WTC11 (cell line): Measurements from ENCODE around the gene PABPC3. TPM values are rescaled to one million over a fixed set of nuclear protein-coding genes. Genes with fewer than 3 reads are reported as not detected.

Experiments
- ATAC-seq: fragments of 200-7000 bp; cut with Tn5 transposase; 2 replicates; pipeline ENCODE4 v1.10.0; 2021; ENCODE audit warnings: mild to moderate bottlenecking, moderate library complexity
- CTCF ChIA-PET: fragments of 300-600 bp; sonication (Branson Sonifier 250); formaldehyde crosslinking; loops from one replicate; lab custom pipeline; 2021; ENCODE audit warnings: antibody characterized with exemption; lab: Charles Lee
- POLR2A ChIA-PET: fragments of 350-600 bp; sonication (Branson Sonifier 250); formaldehyde crosslinking; loops from one replicate; lab custom pipeline; 2021; ENCODE audit warnings: antibody characterized with exemption; lab: Charles Lee
- DNase-seq: peaks from one replicate; pipeline ENCODE4 v3.0.0; 2021; ENCODE audit warnings: low spot score
- H3K27ac Mint-ChIP-seq: 2 replicates; pipeline ENCODE4 v1.8.0; 2021; ENCODE audit warnings: mixed read lengths
- H3K27me3 Mint-ChIP-seq: 2 replicates; pipeline ENCODE4 v1.8.0; 2021; ENCODE audit warnings: low read depth, mild to moderate bottlenecking, moderate library complexity, mixed read lengths
- H3K36me3 Mint-ChIP-seq: 2 replicates; pipeline ENCODE4 v1.8.0; 2021; ENCODE audit warnings: mixed read lengths
- H3K4me1 Mint-ChIP-seq: 2 replicates; pipeline ENCODE4 v1.8.0; 2022; ENCODE audit warnings: mixed read lengths
- H3K4me3 Mint-ChIP-seq: 2 replicates; pipeline ENCODE4 v1.8.0; 2021; ENCODE audit warnings: mild to moderate bottlenecking, moderate library complexity, mixed read lengths
- H3K9me3 Mint-ChIP-seq: 2 replicates; pipeline ENCODE4 v1.8.0; 2021; ENCODE audit warnings: mixed read lengths
- CREB1 ChIP-seq: sonication (generic); formaldehyde crosslinking; IDR thresholded peaks from 2 replicates; pipeline ENCODE4 v1.8.0; 2023; ENCODE audit warnings: mild to moderate bottlenecking, missing genetic modification reagents
- GABPB1 ChIP-seq: sonication (generic); formaldehyde crosslinking; IDR thresholded peaks from 2 replicates; pipeline ENCODE4 v1.8.1; 2023; ENCODE audit warnings: mild to moderate bottlenecking, missing genetic modification reagents
- GRHL2 ChIP-seq: fragments of 250-450 bp; sonication (Bioruptor Pico); IDR thresholded peaks from 2 replicates; pipeline ENCODE4 v1.8.0; 2022; ENCODE audit warnings: mild to moderate bottlenecking, moderate library complexity; ENCODE audit not compliant: insufficient replicate concordance, severe bottlenecking
- HMGA2 ChIP-seq: fragments of 250-450 bp; sonication (Bioruptor Pico); IDR thresholded peaks from 2 replicates; pipeline ENCODE4 v1.4.0; 2021; ENCODE audit warnings: mild to moderate bottlenecking, moderate library complexity
- IRF2 ChIP-seq: sonication (generic); formaldehyde crosslinking; IDR thresholded peaks from 2 replicates; pipeline ENCODE4 v1.8.0; 2022; ENCODE audit warnings: low read depth, missing genetic modification reagents, borderline replicate concordance
- NFATC4 ChIP-seq: fragments of 250-450 bp; sonication (Bioruptor Pico); IDR thresholded peaks from 2 replicates; pipeline ENCODE4 v1.9.0; 2021; ENCODE audit warnings: mild to moderate bottlenecking
- OVOL2 ChIP-seq: fragments of 250-450 bp; sonication (Bioruptor Pico); IDR thresholded peaks from 2 replicates; pipeline ENCODE4 v1.9.0; 2021; ENCODE audit warnings: mild to moderate bottlenecking, borderline replicate concordance
- RELA ChIP-seq: sonication (generic); formaldehyde crosslinking; IDR thresholded peaks from 2 replicates; pipeline ENCODE4 v1.8.1; 2022; ENCODE audit warnings: missing genetic modification reagents, mild to moderate bottlenecking, borderline replicate concordance
- RORB ChIP-seq: fragments of 250-450 bp; sonication (Bioruptor Pico); IDR thresholded peaks from 2 replicates; pipeline ENCODE4 v1.9.0; 2021; ENCODE audit warnings: mild to moderate bottlenecking
- ZNF121 ChIP-seq: sonication (generic); formaldehyde crosslinking; IDR thresholded peaks from 2 replicates; pipeline ENCODE4 v1.8.0; 2023; ENCODE audit warnings: missing genetic modification reagents
- ZNF219 ChIP-seq: sonication (generic); formaldehyde crosslinking; IDR thresholded peaks from 2 replicates; pipeline ENCODE4 v1.8.0; 2023; ENCODE audit warnings: missing genetic modification reagents, mild to moderate bottlenecking, borderline replicate concordance
- ZNF263 ChIP-seq: sonication (generic); formaldehyde crosslinking; IDR thresholded peaks from 2 replicates; pipeline ENCODE4 v1.8.1; 2022; ENCODE audit warnings: low read depth, mild to moderate bottlenecking, moderate library complexity, missing genetic modification reagents
- total RNA-seq: library from RNA; stranded (reverse); gene quantifications from 3 replicates; pipeline ENCODE4 v1.2.3, GENCODE V29; 2021
- TF ChIP-seq, protein P1 (sequence below): fragments of 250-450 bp; sonication (Bioruptor Pico); IDR thresholded peaks from 2 replicates; pipeline ENCODE4 v1.9.0; 2021; ENCODE audit warnings: mild to moderate bottlenecking
- TF ChIP-seq, protein P2 (sequence below): sonication (generic); formaldehyde crosslinking; IDR thresholded peaks from 2 replicates; pipeline ENCODE4 v1.8.0; 2022; ENCODE audit warnings: mild to moderate bottlenecking, missing genetic modification reagents
- TF ChIP-seq, protein P3 (sequence below): fragments of 200-600 bp; IDR thresholded peaks from 2 replicates; pipeline ENCODE4 v1.8.0; 2022; ENCODE audit warnings: antibody characterized with exemption
- TF ChIP-seq, protein P4 (sequence below): sonication (generic); formaldehyde crosslinking; IDR thresholded peaks from 2 replicates; pipeline ENCODE4 v1.8.1; 2023; ENCODE audit warnings: mild to moderate bottlenecking, missing genetic modification reagents
- TF ChIP-seq, protein P5 (sequence below): sonication (generic); formaldehyde crosslinking; IDR thresholded peaks from 2 replicates; pipeline ENCODE4 v1.8.0; 2022; ENCODE audit warnings: mild to moderate bottlenecking, missing genetic modification reagents
- TF ChIP-seq, protein P6 (sequence below): fragments of 250-450 bp; sonication (Bioruptor Pico); IDR thresholded peaks from 2 replicates; pipeline ENCODE4 v1.8.0; 2021; ENCODE audit warnings: mild to moderate bottlenecking
- TF ChIP-seq, protein P7 (sequence below): sonication (generic); formaldehyde crosslinking; IDR thresholded peaks from 2 replicates; pipeline ENCODE4 v1.8.0; 2023; ENCODE audit warnings: missing genetic modification reagents, mild to moderate bottlenecking, borderline replicate concordance
- TF ChIP-seq, protein P8 (sequence below): sonication (generic); formaldehyde crosslinking; IDR thresholded peaks from 2 replicates; pipeline ENCODE4 v1.8.0; 2023; ENCODE audit warnings: mild to moderate bottlenecking, missing genetic modification reagents

PABPC3 gene
- total RNA-seq, 1 experiment from 2014 or later: 0.35 TPM

DNA sequence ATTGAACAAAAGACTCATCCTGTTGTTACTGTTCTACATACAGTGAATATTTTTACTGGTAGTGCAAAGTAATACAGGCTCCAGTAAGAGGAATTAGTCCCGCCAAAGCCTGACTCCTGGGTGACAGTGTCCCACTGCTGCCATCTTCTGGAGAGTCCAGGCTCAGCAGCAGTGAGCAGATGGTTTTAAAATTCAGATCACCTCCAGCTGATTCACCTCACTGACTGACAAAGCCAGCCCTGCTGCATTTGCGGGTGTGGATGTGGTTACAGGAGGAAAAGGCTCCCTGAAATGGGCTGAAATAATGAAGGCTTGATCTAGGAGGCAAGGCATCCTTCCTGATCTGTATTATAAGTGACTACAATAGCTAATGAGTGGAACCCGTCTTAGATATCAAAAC is 18.3 kb downstream of the PABPC3 start:
- Mint-ChIP-seq H3K9me3 (no peaks in the 10 kb centered on the region), H3K27ac (no peak overlapping the region), H3K4me3 (no peak overlapping the region), H3K4me1 (peaks cover 50% of the 10 kb centered on the region), H3K36me3 (no peaks in the 10 kb centered on the region), H3K27me3 (peaks cover 14% of the 10 kb centered on the region)
- ATAC-seq (peak; percentile 87), DNase-seq (peak; percentile 88)
- POLR2A ChIA-PET: no interaction called here
- CTCF ChIA-PET: interaction anchor here (0.6 to 3.2 kb wide), 36 partner anchors 11 to 1099 kb away, joined by 3 to 37 read pairs (median 3); partner anchors contain the start of gene PABPC3
- TF ChIP-seq RORB (no peak), HMGA2 (CRISPR knock-in tag) (no peak), ZNF263 (no peak)
- TF ChIP-seq, protein P1, sequence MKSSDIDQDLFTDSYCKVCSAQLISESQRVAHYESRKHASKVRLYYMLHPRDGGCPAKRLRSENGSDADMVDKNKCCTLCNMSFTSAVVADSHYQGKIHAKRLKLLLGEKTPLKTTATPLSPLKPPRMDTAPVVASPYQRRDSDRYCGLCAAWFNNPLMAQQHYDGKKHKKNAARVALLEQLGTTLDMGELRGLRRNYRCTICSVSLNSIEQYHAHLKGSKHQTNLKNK (CRISPR knock-in tag): no peak
- TF ChIP-seq, protein P2, sequence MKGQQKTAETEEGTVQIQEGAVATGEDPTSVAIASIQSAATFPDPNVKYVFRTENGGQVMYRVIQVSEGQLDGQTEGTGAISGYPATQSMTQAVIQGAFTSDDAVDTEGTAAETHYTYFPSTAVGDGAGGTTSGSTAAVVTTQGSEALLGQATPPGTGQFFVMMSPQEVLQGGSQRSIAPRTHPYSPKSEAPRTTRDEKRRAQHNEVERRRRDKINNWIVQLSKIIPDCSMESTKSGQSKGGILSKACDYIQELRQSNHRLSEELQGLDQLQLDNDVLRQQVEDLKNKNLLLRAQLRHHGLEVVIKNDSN (CRISPR knock-in tag): no peak
- TF ChIP-seq, protein P3, sequence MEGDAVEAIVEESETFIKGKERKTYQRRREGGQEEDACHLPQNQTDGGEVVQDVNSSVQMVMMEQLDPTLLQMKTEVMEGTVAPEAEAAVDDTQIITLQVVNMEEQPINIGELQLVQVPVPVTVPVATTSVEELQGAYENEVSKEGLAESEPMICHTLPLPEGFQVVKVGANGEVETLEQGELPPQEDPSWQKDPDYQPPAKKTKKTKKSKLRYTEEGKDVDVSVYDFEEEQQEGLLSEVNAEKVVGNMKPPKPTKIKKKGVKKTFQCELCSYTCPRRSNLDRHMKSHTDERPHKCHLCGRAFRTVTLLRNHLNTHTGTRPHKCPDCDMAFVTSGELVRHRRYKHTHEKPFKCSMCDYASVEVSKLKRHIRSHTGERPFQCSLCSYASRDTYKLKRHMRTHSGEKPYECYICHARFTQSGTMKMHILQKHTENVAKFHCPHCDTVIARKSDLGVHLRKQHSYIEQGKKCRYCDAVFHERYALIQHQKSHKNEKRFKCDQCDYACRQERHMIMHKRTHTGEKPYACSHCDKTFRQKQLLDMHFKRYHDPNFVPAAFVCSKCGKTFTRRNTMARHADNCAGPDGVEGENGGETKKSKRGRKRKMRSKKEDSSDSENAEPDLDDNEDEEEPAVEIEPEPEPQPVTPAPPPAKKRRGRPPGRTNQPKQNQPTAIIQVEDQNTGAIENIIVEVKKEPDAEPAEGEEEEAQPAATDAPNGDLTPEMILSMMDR: peak; percentile 73

DNA sequence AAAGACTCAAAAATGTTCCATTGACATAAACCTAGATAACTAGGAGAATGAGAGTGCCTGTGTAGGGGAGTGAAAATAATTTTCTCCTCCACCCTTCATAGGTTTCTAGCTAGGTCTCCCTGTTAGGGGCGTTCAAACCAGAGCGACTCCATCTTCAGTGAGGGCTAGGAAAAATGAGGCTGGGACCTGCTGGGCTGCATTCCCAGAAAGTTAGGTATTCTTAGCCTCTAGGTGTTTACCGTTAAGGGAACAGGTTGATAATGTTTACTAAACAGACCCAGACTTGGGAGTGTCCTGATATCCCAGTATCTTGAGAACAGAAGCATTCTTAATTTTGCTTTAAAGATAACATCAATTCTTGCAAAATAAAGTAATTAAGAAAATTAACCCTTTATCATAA is 20.1 kb downstream of the PABPC3 start:
- ATAC-seq: no peak
- DNase-seq: no peak
- 0 out of 2 replicates have a peak, but pooled peaks cover 2% of the 10 kb centered on the region for H3K36me3 Mint-ChIP-seq
- H3K4me3 Mint-ChIP-seq: no peak overlapping the region
- peaks cover 59% of the 10 kb centered on the region for H3K4me1 Mint-ChIP-seq
- CTCF ChIA-PET: no interaction called here
- POLR2A ChIA-PET: no interaction called here
- H3K9me3 Mint-ChIP-seq: no peaks in the 10 kb centered on the region
- H3K27me3 Mint-ChIP-seq: peaks cover 14% of the 10 kb centered on the region
- H3K27ac Mint-ChIP-seq: no peak overlapping the region
- TF ChIP-seq NFATC4 (no peak), GABPB1 (CRISPR knock-in tag) (no peak), IRF2 (CRISPR knock-in tag) (no peak), ZNF121 (no peak), RORB (no peak), OVOL2 (no peak), CREB1 (CRISPR knock-in tag) (no peak), ZNF219 (CRISPR knock-in tag) (no peak), RELA (CRISPR knock-in tag) (no peak), GRHL2 (no peak)
- TF ChIP-seq, protein P4, sequence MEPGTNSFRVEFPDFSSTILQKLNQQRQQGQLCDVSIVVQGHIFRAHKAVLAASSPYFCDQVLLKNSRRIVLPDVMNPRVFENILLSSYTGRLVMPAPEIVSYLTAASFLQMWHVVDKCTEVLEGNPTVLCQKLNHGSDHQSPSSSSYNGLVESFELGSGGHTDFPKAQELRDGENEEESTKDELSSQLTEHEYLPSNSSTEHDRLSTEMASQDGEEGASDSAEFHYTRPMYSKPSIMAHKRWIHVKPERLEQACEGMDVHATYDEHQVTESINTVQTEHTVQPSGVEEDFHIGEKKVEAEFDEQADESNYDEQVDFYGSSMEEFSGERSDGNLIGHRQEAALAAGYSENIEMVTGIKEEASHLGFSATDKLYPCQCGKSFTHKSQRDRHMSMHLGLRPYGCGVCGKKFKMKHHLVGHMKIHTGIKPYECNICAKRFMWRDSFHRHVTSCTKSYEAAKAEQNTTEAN (CRISPR knock-in tag): no peak
- TF ChIP-seq, protein P5, sequence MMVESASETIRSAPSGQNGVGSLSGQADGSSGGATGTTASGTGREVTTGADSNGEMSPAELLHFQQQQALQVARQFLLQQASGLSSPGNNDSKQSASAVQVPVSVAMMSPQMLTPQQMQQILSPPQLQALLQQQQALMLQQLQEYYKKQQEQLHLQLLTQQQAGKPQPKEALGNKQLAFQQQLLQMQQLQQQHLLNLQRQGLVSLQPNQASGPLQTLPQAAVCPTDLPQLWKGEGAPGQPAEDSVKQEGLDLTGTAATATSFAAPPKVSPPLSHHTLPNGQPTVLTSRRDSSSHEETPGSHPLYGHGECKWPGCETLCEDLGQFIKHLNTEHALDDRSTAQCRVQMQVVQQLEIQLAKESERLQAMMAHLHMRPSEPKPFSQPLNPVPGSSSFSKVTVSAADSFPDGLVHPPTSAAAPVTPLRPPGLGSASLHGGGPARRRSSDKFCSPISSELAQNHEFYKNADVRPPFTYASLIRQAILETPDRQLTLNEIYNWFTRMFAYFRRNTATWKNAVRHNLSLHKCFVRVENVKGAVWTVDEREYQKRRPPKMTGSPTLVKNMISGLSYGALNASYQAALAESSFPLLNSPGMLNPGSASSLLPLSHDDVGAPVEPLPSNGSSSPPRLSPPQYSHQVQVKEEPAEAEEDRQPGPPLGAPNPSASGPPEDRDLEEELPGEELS (CRISPR knock-in tag): no peak
- TF ChIP-seq, protein P6, sequence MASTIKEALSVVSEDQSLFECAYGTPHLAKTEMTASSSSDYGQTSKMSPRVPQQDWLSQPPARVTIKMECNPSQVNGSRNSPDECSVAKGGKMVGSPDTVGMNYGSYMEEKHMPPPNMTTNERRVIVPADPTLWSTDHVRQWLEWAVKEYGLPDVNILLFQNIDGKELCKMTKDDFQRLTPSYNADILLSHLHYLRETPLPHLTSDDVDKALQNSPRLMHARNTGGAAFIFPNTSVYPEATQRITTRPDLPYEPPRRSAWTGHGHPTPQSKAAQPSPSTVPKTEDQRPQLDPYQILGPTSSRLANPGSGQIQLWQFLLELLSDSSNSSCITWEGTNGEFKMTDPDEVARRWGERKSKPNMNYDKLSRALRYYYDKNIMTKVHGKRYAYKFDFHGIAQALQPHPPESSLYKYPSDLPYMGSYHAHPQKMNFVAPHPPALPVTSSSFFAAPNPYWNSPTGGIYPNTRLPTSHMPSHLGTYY (CRISPR knock-in tag): no peak
- TF ChIP-seq, protein P7, sequence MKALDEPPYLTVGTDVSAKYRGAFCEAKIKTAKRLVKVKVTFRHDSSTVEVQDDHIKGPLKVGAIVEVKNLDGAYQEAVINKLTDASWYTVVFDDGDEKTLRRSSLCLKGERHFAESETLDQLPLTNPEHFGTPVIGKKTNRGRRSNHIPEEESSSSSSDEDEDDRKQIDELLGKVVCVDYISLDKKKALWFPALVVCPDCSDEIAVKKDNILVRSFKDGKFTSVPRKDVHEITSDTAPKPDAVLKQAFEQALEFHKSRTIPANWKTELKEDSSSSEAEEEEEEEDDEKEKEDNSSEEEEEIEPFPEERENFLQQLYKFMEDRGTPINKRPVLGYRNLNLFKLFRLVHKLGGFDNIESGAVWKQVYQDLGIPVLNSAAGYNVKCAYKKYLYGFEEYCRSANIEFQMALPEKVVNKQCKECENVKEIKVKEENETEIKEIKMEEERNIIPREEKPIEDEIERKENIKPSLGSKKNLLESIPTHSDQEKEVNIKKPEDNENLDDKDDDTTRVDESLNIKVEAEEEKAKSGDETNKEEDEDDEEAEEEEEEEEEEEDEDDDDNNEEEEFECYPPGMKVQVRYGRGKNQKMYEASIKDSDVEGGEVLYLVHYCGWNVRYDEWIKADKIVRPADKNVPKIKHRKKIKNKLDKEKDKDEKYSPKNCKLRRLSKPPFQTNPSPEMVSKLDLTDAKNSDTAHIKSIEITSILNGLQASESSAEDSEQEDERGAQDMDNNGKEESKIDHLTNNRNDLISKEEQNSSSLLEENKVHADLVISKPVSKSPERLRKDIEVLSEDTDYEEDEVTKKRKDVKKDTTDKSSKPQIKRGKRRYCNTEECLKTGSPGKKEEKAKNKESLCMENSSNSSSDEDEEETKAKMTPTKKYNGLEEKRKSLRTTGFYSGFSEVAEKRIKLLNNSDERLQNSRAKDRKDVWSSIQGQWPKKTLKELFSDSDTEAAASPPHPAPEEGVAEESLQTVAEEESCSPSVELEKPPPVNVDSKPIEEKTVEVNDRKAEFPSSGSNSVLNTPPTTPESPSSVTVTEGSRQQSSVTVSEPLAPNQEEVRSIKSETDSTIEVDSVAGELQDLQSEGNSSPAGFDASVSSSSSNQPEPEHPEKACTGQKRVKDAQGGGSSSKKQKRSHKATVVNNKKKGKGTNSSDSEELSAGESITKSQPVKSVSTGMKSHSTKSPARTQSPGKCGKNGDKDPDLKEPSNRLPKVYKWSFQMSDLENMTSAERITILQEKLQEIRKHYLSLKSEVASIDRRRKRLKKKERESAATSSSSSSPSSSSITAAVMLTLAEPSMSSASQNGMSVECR (CRISPR knock-in tag): no peak
- TF ChIP-seq, protein P8, sequence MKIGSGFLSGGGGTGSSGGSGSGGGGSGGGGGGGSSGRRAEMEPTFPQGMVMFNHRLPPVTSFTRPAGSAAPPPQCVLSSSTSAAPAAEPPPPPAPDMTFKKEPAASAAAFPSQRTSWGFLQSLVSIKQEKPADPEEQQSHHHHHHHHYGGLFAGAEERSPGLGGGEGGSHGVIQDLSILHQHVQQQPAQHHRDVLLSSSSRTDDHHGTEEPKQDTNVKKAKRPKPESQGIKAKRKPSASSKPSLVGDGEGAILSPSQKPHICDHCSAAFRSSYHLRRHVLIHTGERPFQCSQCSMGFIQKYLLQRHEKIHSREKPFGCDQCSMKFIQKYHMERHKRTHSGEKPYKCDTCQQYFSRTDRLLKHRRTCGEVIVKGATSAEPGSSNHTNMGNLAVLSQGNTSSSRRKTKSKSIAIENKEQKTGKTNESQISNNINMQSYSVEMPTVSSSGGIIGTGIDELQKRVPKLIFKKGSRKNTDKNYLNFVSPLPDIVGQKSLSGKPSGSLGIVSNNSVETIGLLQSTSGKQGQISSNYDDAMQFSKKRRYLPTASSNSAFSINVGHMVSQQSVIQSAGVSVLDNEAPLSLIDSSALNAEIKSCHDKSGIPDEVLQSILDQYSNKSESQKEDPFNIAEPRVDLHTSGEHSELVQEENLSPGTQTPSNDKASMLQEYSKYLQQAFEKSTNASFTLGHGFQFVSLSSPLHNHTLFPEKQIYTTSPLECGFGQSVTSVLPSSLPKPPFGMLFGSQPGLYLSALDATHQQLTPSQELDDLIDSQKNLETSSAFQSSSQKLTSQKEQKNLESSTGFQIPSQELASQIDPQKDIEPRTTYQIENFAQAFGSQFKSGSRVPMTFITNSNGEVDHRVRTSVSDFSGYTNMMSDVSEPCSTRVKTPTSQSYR (CRISPR knock-in tag): no peak
- TF ChIP-seq, protein P1 (CRISPR knock-in tag): no peak
